Gastrocnemius medialis (tissue), 4 donors: Measurements from ENCODE around the gene HUNK. TPM values are rescaled to one million over a fixed set of nuclear protein-coding genes. Genes with fewer than 3 reads are reported as not detected.

ENCODE experiments used
- ATAC-seq, 2 donors: fragments of 150-250 bp; one replicate each; pipeline ENCODE4 v1.9.1; 2016
- DNase-seq, 2 donors: peaks; one replicate each; pipeline ENCODE4 v3.0.0-alpha.2; 2019
- H3K27ac ChIP-seq, 4 donors: fragments of 200-600 bp; sonication (generic); 1 replicate in 1 of 4; 2 replicates in 3 of 4; pipeline ENCODE4 v1.5.1; 2016 to 2018; ENCODE audit warnings: mild to moderate bottlenecking in 2 of 4, moderate library complexity in 1 of 4
- H3K27me3 ChIP-seq, 3 donors: fragments of 200-600 bp; sonication (generic) in 2 of 3; 1 replicate in 1 of 3; 2 replicates in 2 of 3; pipeline versions ENCODE4 v1.5.1 to v1.6.0; 2016 to 2019; ENCODE audit warnings: mild to moderate bottlenecking in 1 of 3, moderate library complexity in 1 of 3
- H3K36me3 ChIP-seq, 2 donors: fragments of 200-600 bp; sonication (generic) in 1 of 2; one replicate each; pipeline ENCODE4 v1.5.1; 2017 to 2018
- H3K4me1 ChIP-seq, 2 donors: fragments of 200-600 bp; sonication (generic) in 1 of 2; one replicate each; pipeline ENCODE4 v1.5.1; 2016 to 2017; ENCODE audit warnings: mild to moderate bottlenecking in 2 of 2
- H3K4me3 ChIP-seq, 4 donors: fragments of 200-600 bp; sonication (generic) in 3 of 4; 1 replicate in 1 of 4; 2 replicates in 3 of 4; pipeline ENCODE4 v1.5.1; 2016 to 2019; ENCODE audit warnings: mild to moderate bottlenecking in 2 of 4
- H3K9me3 ChIP-seq, 3 donors: fragments of 200-600 bp; sonication (generic) in 2 of 3; 1 replicate in 1 of 3; 2 replicates in 2 of 3; pipeline ENCODE4 v1.5.1; 2016 to 2019
- POLR2A ChIP-seq, 2 donors: fragments of 450-650 bp; IDR thresholded peaks; one replicate each; pipeline ENCODE4 v1.6.1; 2017; ENCODE audit warnings: antibody characterized with exemption in 2 of 2, mild to moderate bottlenecking in 2 of 2, moderate library complexity in 2 of 2
- in situ Hi-C, 4 donors: fragments of 200-750 bp; cut with MboI; loops; one replicate each; pipeline versions ENCODE4 v1.15.0 to v1.8.0; 2017; ENCODE audit warnings: low sequenced_read_pairs in 4 of 4
- intact Hi-C: fragments of 100-400 bp; cut with DNase I; formaldehyde crosslinking; loops from one replicate; pipeline ENCODE4 v1.15.1; 2023; ENCODE audit warnings: low total_unique reads
- total RNA-seq, 4 donors: library from RNA; depleted of rRNA; stranded (reverse); fragments of >200 nt; gene quantifications; one replicate each; pipeline versions ENCODE4 v1.1.0 to v1.2.3, GENCODE V29; 2016
- TF ChIP-seq, protein P1 (sequence below), 5 experiments: fragments of 450-650 bp in 3 of 5; fragments of 200-600 bp in 2 of 5; sonication (generic) in 2 of 5; IDR thresholded peaks in 4 of 5; conservative IDR thresholded peaks in 1 of 5; 1 replicate in 4 of 5; 2 replicates in 1 of 5; pipeline ENCODE4 v1.5.1; 2016 to 2019; ENCODE audit warnings: antibody characterized with exemption in 5 of 5, mild to moderate bottlenecking in 3 of 5, moderate library complexity in 3 of 5

HUNK gene
- total RNA-seq, 4 donors from 2014 or later: 0.13 TPM; not detected in 3

DNA sequence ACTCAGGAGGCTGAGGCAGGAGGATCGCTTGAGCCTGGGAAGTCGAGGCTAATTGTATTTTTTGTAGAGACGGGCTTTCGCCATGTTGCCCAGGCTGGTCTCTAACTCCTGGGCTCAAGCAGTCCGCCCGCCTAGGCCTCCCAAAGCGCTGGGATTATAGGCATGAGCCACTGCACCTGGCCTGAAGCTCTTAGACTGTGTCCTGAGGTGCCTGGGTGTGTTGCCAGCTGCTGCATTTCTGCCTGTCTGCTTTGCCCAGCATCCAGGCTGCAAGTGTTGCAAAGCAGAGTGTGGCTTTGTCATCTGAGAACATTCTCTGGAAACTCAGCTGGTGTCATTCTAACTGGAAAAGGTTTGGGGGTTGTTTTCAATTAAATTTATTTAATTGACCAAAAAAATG lies 105.0 kb downstream of the HUNK start:
- Histone ChIP-seq H3K4me1 (no peaks in the 10 kb centered on the region), H3K4me3 (no peak overlapping the region), H3K27me3 (no peaks in the 10 kb centered on the region), H3K9me3 (no peaks in the 10 kb centered on the region), H3K36me3 (no peaks in the 10 kb centered on the region), H3K27ac (no peak overlapping the region)
- ATAC-seq: no peak
- intact Hi-C loops (no loop called here), in situ Hi-C loops (no loop called here)
- TF ChIP-seq POLR2A (IDR thresholded peaks at IDR 0.05): no peak
- TF ChIP-seq, protein P1, sequence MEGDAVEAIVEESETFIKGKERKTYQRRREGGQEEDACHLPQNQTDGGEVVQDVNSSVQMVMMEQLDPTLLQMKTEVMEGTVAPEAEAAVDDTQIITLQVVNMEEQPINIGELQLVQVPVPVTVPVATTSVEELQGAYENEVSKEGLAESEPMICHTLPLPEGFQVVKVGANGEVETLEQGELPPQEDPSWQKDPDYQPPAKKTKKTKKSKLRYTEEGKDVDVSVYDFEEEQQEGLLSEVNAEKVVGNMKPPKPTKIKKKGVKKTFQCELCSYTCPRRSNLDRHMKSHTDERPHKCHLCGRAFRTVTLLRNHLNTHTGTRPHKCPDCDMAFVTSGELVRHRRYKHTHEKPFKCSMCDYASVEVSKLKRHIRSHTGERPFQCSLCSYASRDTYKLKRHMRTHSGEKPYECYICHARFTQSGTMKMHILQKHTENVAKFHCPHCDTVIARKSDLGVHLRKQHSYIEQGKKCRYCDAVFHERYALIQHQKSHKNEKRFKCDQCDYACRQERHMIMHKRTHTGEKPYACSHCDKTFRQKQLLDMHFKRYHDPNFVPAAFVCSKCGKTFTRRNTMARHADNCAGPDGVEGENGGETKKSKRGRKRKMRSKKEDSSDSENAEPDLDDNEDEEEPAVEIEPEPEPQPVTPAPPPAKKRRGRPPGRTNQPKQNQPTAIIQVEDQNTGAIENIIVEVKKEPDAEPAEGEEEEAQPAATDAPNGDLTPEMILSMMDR (IDR thresholded peaks at IDR 0.05 in 4 of 5, conservative IDR thresholded peaks at IDR 0.05 in 1 of 5): no peak
- no peak for DNase-seq

DNA sequence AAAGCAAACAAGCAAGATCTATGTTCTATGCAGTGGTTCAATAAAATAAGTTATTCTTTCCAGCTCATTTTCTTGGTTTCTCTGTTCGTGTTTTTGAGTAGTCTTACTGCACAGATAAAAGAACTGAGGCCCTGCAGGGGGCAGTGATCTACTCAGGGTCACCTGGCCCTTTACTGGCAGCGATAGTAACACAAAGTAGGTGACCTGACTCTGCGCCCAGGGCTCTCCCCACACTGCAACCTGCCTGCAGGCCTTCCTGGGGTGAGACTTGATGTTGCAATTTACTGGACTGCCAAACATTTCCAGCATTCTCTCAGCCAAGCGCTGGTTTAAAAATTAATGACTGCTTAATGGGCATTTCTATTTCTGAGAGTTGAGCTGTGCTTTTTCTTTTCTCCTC lies 110.3 kb downstream of the HUNK start:
- Histone ChIP-seq H3K27me3 (no peaks in the 10 kb centered on the region), H3K4me3 (no peak overlapping the region), H3K36me3 (no peaks in the 10 kb centered on the region), H3K9me3 (no peaks in the 10 kb centered on the region), H3K27ac (no peak overlapping the region), H3K4me1 (no peaks in the 10 kb centered on the region)
- in situ Hi-C loops: no loop called here
- TF ChIP-seq, protein P1 (IDR thresholded peaks at IDR 0.05 in 4 of 5, conservative IDR thresholded peaks at IDR 0.05 in 1 of 5): no peak
- no peak for TF ChIP-seq POLR2A (IDR thresholded peaks at IDR 0.05)
- ATAC-seq (no peak), DNase-seq (no peak)
- intact Hi-C loops: no loop called here

DNA sequence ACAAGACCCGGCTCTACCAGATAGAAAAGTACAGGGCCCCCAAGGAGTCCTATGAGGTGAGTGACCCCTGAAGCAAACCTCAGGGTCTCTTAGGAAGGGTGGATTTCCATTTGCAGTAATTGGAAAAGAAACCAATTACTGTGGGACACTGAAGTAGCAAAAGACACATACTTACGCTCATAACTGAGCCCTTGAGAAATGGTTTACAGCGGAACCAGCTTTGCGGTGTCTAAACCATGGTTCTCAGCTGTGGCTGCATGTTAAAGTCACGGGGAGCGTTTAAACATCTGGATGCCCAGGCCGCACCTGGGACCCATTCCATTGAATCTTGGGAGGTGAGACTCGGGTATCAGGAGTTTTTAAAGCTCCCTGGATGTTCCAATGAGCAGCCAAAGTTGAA lies 110.7 kb downstream of the HUNK start:
- no peak for DNase-seq
- no peak overlapping the region for H3K4me3 ChIP-seq
- no peaks in the 10 kb centered on the region for H3K27me3 ChIP-seq
- no peaks in the 10 kb centered on the region for H3K9me3 ChIP-seq
- ATAC-seq: no peak
- H3K4me1 ChIP-seq: no peaks in the 10 kb centered on the region
- no peak for TF ChIP-seq POLR2A (IDR thresholded peaks at IDR 0.05)
- TF ChIP-seq, protein P1 (IDR thresholded peaks at IDR 0.05 in 4 of 5, conservative IDR thresholded peaks at IDR 0.05 in 1 of 5): no peak
- intact Hi-C loops: no loop called here
- no peaks in the 10 kb centered on the region for H3K36me3 ChIP-seq
- in situ Hi-C loops: no loop called here
- H3K27ac ChIP-seq: no peak overlapping the region

DNA sequence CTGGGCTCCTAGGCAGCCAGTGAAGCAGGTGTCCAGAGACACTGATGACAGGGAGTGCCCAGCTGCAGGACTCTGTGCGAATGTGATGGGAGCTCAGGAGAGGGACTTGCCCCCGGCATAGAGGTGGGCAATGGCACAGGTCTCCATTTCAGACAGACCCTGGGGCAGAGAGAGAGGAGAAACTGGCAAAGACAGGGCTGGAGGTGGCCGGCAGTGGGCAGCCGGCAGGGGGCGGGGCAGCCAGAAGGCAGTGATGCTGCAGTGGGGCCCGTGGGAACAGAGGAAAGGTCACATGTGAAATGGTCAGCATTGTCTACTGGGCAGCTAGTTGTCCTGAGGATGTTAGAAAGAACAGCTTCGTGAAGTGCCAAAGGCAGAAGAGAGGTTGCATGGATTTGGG lies 112.6 kb downstream of the HUNK start:
- no peak overlapping the region for H3K4me3 ChIP-seq
- DNase-seq (no peak), ATAC-seq (no peak)
- H3K4me1 ChIP-seq: no peaks in the 10 kb centered on the region
- in situ Hi-C loops: no loop called here
- H3K27ac ChIP-seq: no peak overlapping the region
- H3K9me3 ChIP-seq: no peaks in the 10 kb centered on the region
- intact Hi-C loops: no loop called here
- no peaks in the 10 kb centered on the region for H3K36me3 ChIP-seq
- TF ChIP-seq POLR2A (IDR thresholded peaks at IDR 0.05): no peak
- TF ChIP-seq, protein P1 (IDR thresholded peaks at IDR 0.05 in 4 of 5, conservative IDR thresholded peaks at IDR 0.05 in 1 of 5): no peak
- H3K27me3 ChIP-seq: no peaks in the 10 kb centered on the region
